Central memory CD4-positive, alpha-beta T cell (primary cell): Measurements from ENCODE around the gene CSF3R.

Experiments used
- DNase-seq: peaks from one replicate; pipeline ENCODE4 v3.0.0; 2022

Gene CSF3R

DNA sequence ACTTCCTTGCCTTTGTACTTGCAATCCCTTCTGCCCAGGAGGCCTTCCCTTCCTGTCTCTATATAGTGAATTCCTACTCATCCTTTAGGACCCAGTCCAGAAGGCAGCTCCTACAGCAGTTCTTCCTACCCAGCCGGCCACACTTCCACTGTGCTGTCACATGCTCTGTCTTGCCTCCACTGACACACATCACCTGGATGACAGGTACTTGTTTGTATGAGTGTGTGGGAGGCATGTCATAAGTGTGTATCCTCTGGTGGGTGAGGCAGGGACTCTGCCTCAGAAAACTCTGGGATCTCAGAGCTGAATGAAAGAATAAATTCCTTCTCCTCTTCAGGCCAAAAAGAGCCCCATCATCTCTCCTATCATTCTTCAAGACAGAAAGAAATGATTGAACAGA, 27.3 kb downstream of the CSF3R start:
- DNase-seq = no peak

DNA sequence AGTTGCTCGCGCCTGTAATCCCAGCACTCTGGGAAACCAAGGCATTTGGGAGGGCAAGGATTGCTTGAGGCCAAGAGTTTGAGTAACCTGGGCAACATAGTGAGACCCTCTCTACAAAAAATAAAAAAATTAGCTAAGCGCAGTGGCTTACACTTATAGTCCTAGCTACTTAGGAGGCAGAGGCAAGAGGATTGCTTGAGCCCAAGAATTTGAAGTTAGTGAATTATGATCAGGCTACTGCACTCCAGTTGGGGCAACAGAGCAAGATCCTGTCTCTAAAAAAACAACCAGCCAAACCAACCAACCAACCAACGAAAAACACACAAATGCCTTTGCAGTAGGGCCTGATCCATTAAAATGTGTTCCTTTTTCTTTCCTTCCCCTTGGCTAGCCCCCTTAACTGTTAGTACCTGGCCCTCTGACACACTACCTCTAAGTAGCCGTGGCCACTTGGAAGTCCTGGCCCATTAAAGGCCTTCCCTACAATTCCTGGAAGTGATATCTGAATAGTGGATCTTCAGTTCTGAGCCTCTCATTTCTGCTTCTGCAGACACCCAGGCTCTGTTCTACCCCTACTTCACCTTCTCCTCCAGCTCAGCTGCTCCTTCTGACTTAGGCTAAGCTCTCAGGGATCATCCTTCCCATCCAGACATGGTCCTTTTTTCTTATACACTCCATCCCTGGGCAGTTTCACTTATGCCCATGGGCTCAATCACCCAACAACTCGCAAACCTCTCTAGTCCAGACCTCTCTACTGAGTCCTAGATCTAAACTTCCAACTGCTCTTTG, 28.9 kb downstream of the CSF3R start:
- no peak for DNase-seq

DNA sequence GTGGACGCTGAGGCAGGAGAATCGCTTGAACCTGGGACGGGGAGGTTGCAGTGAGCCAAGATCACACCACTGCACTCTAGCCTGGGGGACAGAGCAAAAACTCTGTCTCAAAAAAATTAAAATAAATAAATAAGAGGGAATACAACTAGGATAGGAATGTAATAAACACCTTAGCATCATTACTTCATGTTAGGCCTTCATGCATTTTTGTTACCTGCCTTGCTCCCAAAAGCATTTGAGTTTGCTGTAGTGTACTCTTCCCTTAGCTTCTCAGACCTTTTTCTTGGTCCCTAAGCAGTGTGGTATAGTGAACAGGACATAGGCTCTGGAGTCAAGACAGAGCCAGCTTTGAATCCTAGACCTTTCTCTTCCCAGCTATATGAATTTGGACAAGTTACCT, 29.7 kb downstream of the CSF3R start:
- DNase-seq = no peak

DNA sequence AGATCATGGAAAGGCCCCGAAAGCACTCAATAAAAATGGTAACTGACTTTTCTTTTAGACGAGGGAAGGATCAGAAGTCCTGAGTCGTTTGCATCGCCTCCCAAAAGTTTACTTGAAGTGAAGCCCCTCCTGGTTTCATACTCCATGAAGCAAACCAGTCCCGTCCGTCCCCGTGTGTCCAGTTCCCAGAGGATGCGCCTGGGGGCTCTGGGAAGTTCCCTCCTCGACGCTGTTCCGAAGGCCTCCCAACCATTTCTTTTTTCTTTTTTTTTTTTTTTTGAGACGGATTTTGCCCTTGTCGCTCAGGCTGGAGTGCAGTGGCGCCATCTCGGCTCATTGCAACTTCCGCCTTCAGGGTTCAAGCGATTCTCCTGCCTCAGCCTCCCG, 31.8 kb downstream of the CSF3R start:
- no peak for DNase-seq

DNA sequence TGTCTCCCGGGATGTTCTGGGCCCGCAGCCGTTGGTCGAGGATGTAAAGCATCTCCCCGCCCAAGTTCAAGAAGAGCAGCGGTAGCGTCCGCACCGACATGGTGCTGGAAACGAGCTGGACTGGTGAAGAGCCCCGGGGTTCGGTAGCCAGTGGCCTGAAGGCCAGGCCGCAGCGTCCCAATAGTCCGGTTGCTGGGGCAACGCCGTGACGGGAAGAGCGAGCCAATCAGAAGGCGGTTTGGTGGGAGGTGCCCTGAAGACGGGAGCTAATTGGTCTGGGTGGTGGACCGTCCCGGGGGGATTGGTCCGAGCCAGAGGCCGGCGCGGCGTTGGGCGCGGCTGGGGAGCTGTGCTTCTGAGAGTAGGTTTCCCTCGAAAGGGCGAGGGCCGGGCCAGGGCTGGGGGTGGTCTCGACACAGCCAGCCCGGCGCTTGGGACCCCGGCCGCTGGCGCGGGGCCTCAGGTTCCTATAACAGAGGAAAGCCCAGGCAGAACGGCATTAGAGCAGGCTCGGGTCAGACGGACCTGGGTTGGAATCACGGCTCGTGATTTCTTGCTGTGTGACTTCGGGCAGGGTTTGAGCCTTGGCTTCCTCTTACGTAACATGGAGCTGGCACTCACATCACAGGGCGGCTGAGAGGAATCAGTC, 32.3 kb downstream of the CSF3R start, which contains the start of gene OSCP1:
Gene OSCP1, minus strand, starts transcription at position 182 of the 649 bp plus-strand sequence. Its CDS starts 82 bp downstream, at position 100.
- DNase-seq = peak; percentile 82

DNA sequence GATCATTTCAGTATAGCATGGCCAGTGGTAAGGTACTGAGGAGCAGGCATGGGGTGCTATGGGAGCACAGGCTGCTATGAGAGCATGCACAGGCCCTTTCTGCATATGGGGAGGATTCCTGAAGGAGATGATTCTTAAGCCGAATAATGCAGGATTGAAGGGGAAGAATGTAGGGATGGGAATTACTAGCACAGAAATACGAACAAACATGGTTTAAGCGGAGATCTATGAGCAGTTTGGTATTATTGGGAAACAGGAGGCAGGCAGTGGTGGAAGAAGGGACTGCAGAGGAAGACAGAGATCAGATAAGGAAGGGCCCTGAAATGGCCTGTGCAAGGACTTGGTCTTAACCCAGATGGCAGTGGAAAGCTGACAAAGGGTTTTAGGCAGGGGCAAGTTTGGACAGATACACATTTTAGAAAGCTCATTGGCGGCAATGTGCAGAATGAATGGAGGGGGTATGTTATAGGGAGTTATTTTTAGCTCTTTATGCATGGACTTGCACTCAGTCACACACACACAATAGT, 34.1 kb downstream of the CSF3R start:
- DNase-seq = no peak

DNA sequence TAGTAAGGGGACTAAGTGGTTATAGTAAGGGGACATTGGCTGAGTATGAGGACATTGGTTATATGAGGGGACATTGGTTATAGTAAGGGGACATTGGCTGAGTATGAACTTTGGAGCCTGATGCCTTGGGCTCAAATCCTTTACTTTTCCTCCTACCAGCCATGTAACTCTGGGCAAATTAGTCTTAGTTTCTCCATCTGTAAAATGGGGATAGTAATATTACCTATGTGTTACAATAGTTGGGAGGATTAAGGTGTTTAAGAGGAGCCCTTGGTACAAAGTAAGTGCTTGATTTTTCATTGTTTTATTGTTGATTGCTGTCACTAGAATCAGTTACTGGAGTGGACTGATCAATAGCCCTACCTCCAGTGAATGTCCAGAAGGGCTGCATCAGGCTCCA, 35.3 kb downstream of the CSF3R start:
- DNase-seq = no peak

DNA sequence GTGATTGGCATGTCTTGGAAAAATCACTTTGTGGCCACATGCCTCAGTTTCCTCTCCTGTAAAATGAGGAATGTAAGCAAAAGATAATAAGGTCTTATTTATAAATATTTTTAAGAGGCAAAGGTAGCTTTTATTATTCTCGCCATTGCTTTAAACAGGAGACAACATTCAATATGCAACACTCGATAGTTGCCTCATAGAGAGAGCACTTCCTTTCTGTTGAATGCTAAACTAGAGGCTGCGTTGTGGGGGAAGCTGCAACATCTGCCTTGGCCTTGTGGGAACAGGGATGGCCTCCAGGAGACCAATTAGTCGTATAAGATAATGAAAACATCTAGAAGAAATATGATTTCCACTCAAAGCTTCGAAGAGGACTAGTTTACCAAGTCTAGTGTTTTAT, 36.0 kb downstream of the CSF3R start:
- DNase-seq = no peak

DNA sequence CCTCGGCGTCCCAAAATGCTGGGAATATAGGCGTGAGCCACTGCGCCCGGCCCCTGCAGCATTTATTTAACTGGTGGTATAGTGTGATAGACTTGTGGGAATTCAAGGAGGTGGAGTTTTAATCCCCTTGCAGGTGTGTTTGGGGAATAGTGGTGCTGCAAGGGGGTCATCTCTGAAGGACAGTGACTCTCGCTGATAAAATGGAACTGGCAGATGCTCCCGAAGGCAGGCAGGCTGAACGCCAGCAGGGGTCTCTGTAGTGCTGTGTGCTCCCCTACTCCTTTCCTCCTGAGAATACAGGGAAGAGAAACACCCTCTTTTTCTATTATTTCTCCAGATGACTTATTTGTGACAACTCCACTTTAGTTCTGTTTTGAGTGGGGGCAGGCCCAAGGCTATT, 36.4 kb downstream of the CSF3R start:
- no peak for DNase-seq

DNA sequence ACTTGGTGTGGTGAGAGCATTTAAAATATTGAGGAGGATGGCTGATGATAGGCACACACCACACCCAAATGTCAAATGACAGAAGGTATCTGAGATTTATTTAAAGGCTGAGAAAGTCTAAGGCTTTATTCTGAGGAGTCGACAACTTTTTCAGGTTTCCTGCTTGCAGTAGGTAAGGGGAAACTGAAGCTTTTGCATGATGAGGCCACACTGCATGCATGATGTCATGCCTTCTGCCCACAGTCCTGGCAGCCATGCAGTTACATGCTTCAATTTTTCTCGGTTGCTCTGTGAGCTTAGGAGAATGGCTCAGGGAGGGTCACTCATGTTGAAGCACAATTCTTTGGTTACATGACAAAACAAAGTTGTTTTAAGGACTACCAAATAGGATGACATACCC, 39.4 kb downstream of the CSF3R start:
- DNase-seq = no peak

DNA sequence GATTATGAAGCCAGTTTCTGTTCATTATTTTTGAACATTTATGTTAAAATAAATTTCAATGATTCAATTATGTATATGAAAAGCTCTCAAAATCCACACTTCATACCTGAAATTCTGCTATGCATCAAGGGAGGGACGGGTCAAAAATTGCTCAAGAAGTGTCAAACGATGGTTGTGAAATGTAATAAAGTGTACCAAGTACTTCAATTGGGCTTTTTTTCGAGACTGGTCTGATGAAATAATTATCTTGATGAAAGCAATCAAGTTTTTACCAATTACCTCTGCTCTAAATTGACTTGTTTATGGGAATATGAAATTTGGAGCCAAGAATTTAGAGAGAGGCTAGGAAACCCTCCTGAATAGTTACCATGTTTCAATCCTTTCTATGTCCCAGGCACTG, 40.4 kb downstream of the CSF3R start:
- DNase-seq = no peak

DNA sequence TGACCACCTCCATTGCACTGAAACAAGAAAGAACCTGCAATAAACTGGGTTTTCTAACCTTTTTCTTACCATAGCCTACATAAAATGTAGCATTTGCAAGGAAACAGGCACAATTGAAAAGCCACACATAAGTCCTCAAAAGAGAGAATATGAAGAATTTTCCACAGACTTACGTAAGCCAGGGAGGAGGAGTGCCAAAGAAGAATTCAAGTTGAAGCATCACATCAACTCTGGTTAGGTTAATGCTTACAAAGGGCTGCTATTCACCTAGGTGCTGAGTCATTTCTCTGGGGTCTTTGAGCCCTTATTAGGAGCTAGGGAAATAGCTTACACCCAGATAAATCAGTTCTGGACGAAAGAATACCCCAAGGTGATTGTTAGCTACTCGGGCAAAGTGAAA, 42.1 kb downstream of the CSF3R start:
- DNase-seq = no peak

DNA sequence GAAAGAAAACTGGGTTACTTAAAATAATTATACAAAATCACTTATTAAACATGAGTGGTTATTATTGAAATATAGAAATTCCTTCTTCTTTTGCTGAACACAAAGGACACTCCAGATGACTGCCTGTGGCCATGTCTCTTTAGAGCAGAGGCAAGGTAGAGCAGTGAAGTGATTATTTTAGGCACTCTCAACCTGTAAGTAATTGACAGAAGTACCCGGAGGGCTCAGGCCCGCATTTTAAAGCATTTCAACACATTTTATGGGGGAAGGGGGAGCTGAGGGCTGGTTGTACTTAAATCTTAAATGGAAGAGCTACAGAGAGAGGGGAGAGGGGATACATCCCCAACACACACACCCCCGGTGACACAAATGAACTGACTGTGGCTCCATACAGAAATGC, 42.7 kb downstream of the CSF3R start:
- DNase-seq = no peak

DNA sequence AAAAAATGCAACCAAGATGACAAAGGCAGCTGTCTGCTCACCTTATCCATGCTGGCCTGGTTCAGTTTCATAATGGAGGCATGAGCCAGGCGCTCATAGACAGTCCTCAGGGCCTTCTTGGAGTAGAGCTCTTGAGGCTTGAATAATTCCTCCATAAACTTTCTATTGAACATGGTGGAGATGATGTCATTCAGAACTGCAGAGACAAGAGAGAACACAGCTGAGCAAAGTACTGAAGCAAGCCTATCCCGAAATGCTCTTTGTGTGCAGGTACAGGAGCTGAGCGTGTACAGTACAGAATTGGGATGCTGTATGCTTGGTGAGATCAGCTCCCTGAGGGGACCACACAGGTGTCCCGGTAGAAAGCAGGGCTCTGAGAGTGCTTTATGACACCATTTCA, 44.0 kb downstream of the CSF3R start:
- DNase-seq = no peak

DNA sequence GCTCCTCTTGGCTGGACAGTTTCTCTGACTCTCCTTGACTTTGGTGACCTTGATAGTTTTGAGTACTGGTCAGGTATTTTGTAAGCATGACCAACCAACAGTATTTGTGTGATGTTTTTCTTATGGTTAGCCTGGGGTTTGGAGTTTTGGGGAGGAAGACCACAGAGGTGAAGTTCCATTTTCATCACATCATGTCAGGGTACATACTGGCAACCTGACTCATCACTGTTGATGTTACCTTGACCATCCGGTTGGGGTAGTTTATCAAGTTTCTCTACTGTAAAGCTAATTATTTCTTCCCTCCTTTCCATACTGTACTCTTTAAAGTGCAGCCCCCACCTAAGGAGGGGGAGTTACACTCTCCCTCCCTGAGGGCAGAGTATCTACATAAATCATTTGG, 45.9 kb downstream of the CSF3R start:
- DNase-seq = no peak

DNA sequence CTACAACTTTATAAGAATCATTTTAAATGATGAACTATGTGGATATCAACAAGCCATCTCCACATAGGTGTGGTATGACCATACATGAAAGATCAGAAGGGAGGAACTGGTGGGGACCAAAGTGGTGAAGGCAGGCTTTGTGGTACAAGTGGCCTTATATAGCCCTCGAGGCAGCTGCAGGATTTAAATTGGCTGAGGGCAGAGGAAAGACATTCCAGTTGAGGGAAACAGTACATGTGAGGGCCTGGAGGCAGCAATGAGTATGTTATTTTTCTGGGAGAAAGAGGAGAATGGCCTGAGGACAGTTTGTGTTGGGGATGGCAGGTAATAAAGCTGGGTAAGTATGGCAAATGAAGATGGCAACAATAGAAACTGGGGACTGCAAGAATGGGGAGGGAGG, 49.6 kb downstream of the CSF3R start:
- no peak for DNase-seq

DNA sequence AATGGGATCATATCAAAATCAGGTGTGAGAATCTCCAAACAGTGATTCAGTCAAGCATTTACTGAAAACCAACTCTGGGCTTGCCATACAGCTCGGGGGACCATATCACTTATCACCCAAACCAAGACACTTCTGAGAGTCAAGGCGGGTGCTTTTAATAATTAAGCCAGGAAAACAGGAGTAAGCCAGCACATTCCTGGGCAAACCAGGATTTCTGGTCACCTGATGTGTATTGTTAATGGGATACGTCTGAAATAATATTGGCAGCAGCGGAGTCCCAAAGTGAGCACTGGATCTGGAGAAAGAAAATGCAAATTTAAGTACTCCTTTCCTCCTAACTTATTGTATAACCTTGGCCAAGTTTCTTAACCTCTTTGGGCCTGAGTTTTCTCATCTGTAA, 50.1 kb downstream of the CSF3R start:
- no peak for DNase-seq

DNA sequence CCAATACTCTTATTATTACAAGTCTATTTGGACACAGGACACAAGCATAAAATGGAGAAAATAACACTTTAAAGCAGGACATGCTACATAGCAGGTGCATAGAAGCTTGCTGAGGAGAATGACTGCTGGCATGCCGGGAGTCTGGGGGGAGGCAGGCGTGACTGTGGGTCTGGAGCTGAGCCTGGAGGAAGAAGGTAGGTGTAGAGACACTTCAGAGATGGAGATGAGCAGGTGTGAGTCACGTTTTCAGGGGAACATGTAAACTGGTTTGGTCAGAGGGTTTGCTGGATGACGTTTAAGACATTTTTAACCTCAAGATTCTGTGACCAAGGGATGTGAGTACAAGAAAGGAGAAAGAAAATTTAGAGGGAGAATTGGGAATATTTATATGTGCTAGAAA, 56.9 kb downstream of the CSF3R start:
- no peak for DNase-seq

DNA sequence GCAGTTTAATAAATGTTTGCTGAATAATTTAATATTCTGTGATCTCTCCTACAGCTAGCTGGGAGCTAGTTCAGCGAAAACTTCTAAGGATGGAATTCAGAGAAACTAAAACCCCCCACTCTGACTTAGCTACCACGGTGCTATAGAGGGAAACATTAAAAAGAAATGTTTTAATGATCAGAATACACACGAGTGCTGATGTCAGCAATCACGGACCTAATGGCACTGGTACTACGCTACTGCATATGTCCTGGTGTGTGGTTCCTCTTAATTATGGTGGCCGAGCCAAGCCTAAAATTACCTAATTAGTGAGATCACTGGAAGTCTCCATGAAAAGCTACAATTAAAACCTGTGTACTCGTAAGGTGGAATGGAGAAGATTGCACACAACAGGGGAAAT, 61.1 kb downstream of the CSF3R start:
- DNase-seq = no peak

DNA sequence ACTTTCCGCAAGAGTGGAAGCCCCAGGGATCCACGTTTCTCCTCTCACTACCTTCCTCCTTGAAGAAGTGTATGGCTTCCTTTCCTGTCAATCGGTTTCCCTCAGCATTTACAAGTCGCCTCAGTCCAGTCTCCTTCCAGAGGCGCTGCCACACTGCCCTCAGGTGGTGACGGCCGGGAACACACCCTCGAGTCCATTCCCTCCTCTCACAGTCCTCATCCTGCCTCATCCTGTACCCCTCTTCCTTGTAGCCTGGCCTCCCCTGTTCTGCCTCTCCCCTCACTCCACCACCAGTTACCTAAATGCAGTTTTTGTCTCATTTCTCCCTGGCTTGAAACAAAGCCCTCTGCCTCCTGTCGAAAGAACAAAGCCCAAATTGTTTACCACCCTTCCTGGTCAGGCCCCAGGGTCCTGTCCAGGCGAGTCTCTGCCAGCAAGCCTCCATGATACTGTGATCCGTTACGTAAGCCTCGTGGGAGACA, 61.8 kb downstream of the CSF3R start:
- DNase-seq = peak; percentile 83

DNA sequence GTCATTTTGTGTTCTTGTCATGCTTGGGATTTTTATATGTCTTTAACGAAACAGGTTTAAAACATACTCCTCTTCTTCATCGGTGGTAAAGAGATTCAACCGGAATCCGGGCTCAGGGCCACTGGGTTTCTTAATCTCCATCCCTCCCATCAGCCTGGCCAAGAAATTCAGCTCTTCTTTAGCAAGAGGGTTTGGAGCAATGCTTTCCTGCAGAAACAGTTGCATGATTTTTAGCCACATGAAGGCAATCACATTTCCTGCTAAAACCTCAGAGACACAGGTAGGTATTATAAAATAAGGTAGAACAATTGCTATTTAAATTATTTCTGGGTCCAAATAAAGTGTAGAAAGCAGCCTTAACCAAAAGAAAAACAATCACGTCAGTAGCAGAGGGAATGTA, 62.3 kb downstream of the CSF3R start:
- DNase-seq = no peak

DNA sequence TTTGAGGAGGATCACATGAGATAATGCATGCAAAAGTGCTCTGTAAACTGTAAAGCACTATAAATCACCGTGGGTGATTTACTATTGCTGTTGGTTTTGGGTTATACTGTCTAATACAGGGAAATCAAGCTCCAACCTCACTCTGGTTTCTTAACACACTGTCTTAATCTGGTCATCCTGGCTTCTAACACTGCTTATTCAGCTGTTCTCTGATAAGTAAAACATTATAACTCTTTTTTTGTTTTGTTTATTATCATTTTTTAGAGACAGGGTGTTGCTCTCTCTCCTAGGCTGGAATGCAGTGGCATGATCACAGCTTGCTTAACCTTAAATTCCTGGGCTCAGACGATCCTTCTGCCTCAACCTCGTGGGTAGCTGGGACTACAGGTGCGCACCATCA, 63.1 kb downstream of the CSF3R start:
- no peak for DNase-seq

DNA sequence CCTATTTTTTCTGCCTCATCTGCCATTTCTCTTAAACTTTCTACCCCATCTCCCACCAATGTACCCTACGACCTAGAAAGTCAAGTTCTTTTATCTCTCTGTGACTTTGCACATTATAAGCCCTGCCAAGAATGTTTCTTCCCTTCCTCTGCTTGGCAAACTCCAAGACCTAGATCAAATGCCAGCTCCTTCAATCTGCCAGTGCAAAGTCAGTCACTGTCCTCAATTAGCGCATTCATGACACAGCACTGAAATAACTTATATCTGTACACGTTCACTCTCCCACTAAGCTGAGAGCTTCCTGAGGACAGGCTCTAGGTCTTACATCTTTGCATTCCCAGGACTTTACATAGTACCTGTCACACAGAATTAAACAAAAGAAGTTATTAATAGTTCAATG, 63.6 kb downstream of the CSF3R start:
- DNase-seq = no peak

DNA sequence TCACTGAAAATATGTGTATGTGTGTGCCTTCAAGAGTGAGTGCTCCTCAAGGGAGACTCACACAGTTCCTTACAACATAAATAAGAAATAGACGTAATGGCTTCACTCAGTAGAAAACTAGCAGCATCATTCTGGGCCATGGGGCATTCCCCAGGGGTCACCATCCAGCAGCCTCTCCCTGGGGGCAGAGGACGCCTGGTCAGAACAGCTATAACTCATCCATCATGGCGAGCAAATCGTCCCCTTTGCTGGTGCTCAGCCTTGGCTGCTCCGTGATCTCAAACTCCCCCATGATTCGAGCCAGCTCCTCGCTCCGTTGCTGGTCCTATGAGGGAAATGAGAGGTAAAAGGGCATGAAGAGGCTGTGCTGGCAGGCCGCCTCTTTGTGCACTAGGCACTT, 64.8 kb downstream of the CSF3R start:
- no peak for DNase-seq
